ENCODE measurements around the gene EFHB. TPM values are rescaled to one million over a fixed set of nuclear protein-coding genes. Genes with fewer than 3 reads are reported as not detected.
A peak's percentile ranks its signal among the peaks of the same experiment; 100 is the strongest.
"Not testable (repeated sequence)": the region's sequence is repeated elsewhere in the genome, so short reads cannot be mapped to it uniquely, and the experiment has no call there.

The EFHB gene
- total RNA-seq, 1 donor from 2014 or later = 1.2 TPM

GRCh38 chr3:19961960-19962359, 27.9 kb upstream of the EFHB start:
- Mint-ChIP-seq H3K4me3 (ENCODE audit: low read depth) (no peak overlapping the region), H3K9me3 (ENCODE audit: low read depth) (peaks cover 3% of the 10 kb centered on the region), H3K4me1 (ENCODE audit: low read depth) (no peaks in the 10 kb centered on the region), H3K36me3 (ENCODE audit: insufficient read depth) (peaks cover 13% of the 10 kb centered on the region), H3K27ac (peak overlapping the region; percentile 78), H3K27me3 (no peaks in the 10 kb centered on the region)
- no peak for DNase-seq (ENCODE audit: low spot score, unreplicated experiment)
- TF ChIP-seq CTCF (IDR thresholded peaks at IDR 0.05; ENCODE audit: unreplicated experiment) = no peak

GRCh38 chr3:19960696-19961095, 26.7 kb upstream of the EFHB start:
- Mint-ChIP-seq H3K36me3 (ENCODE audit: insufficient read depth) (peaks cover 11% of the 10 kb centered on the region), H3K4me1 (ENCODE audit: low read depth) (no peaks in the 10 kb centered on the region), H3K4me3 (ENCODE audit: low read depth) (no peak overlapping the region), H3K9me3 (ENCODE audit: low read depth) (no peaks in the 10 kb centered on the region), H3K27ac (no peak overlapping the region), H3K27me3 (no peaks in the 10 kb centered on the region)
- no peak for DNase-seq (ENCODE audit: low spot score, unreplicated experiment)
- no peak for TF ChIP-seq CTCF (IDR thresholded peaks at IDR 0.05; ENCODE audit: unreplicated experiment)

- Mint-ChIP-seq H3K9me3 (ENCODE audit: low read depth) (no peaks in the 10 kb centered on the region), H3K4me3 (ENCODE audit: low read depth) (no peak overlapping the region), H3K36me3 (ENCODE audit: insufficient read depth) (peaks cover 15% of the 10 kb centered on the region), H3K4me1 (ENCODE audit: low read depth) (no peaks in the 10 kb centered on the region), H3K27me3 (no peaks in the 10 kb centered on the region), H3K27ac (no peak overlapping the region)
- no peak for DNase-seq (ENCODE audit: low spot score, unreplicated experiment)
- TF ChIP-seq CTCF (IDR thresholded peaks at IDR 0.05; ENCODE audit: unreplicated experiment) = no peak
Measured at GRCh38 chr3:19959505-19959904, 25.5 kb upstream of the EFHB start.

- DNase-seq (ENCODE audit: low spot score, unreplicated experiment); H3K9me3 Mint-ChIP-seq (ENCODE audit: low read depth); H3K27me3 Mint-ChIP-seq; H3K27ac Mint-ChIP-seq; H3K4me1 Mint-ChIP-seq (ENCODE audit: low read depth); H3K4me3 Mint-ChIP-seq (ENCODE audit: low read depth): not testable (repeated sequence)
- H3K36me3 Mint-ChIP-seq (ENCODE audit: insufficient read depth) = peaks cover 16% of the 10 kb centered on the region
Measured at GRCh38 chr3:19957354-19957753, 23.3 kb upstream of the EFHB start.

GRCh38 chr3:19954676-19955075, 20.7 kb upstream of the EFHB start:
- no peak overlapping the region for H3K27ac Mint-ChIP-seq
- peaks cover 3% of the 10 kb centered on the region for H3K4me1 Mint-ChIP-seq (ENCODE audit: low read depth)
- H3K36me3 Mint-ChIP-seq (ENCODE audit: insufficient read depth) = peaks cover 22% of the 10 kb centered on the region

More at GRCh38 chr3:19954676-19955075, 20.7 kb upstream of the EFHB start:
- Mint-ChIP-seq H3K4me3 (ENCODE audit: low read depth) (no peak overlapping the region), H3K9me3 (ENCODE audit: low read depth) (no peaks in the 10 kb centered on the region), H3K27me3 (no peaks in the 10 kb centered on the region)
- no peak for TF ChIP-seq CTCF (IDR thresholded peaks at IDR 0.05; ENCODE audit: unreplicated experiment)
- DNase-seq (ENCODE audit: low spot score, unreplicated experiment) = no peak

Data from progenitor cell of endocrine pancreas (in vitro differentiated cells).